NT2/D1 (cell line): ENCODE data around the gene SLC35F3.

ENCODE experiments used
- DNase-seq: peaks from one replicate; pipeline ENCODE4 v3.0.0-alpha.2; 2011; ENCODE audit warnings: low read depth, low spot score
- H3K27me3 ChIP-seq: 2 replicates; pipeline ENCODE4 v1.6.0; 2011; ENCODE audit warnings: mild to moderate bottlenecking; ENCODE audit not compliant: insufficient read length, insufficient read depth
- H3K36me3 ChIP-seq: 2 replicates; pipeline ENCODE4 v1.6.1; 2011; ENCODE audit warnings: mild to moderate bottlenecking, low read length, mixed read lengths; ENCODE audit not compliant: insufficient read depth, insufficient read length
- H3K4me1 ChIP-seq: 2 replicates; pipeline ENCODE4 v1.5.1; 2011; ENCODE audit not compliant: insufficient read depth, insufficient read length
- H3K4me3 ChIP-seq: 2 replicates; pipeline ENCODE4 v1.5.1; 2011; ENCODE audit warnings: low read depth; ENCODE audit not compliant: insufficient read length
- H3K9ac ChIP-seq: 2 replicates; pipeline ENCODE4 v1.6.0; 2011; ENCODE audit warnings: low read depth; ENCODE audit not compliant: insufficient read length
- H3K9me3 ChIP-seq: 2 replicates; pipeline ENCODE4 v1.5.1; 2011; ENCODE audit warnings: mild to moderate bottlenecking, low read length; ENCODE audit not compliant: insufficient read depth
- SUZ12 ChIP-seq: IDR thresholded peaks from 2 replicates; pipeline ENCODE4 v1.6.1; 2011; ENCODE audit not compliant: insufficient read length, insufficient read depth; ENCODE audit errors: extremely low read depth
- YY1 ChIP-seq: IDR thresholded peaks from 2 replicates; pipeline ENCODE4 v1.6.1; 2011; ENCODE audit not compliant: insufficient read length, insufficient read depth
- ZNF274 ChIP-seq: IDR thresholded peaks from 2 replicates; pipeline ENCODE4 v1.6.1; 2011; ENCODE audit warnings: mild to moderate bottlenecking, low read depth, low read length

The SLC35F3 gene

GRCh38 chr1:234123867-234124266 lies 219.4 kb downstream of the SLC35F3 start:
- Histone ChIP-seq H3K4me3 (no peak overlapping the region), H3K9ac (no peak overlapping the region), H3K27me3 (no peaks in the 10 kb centered on the region), H3K4me1 (peaks cover 2% of the 10 kb centered on the region), H3K9me3 (no peaks in the 10 kb centered on the region), H3K36me3 (no peaks in the 10 kb centered on the region)
- DNase-seq, result no peak
- no peak for TF ChIP-seq ZNF274
- TF ChIP-seq YY1, result no peak
- TF ChIP-seq SUZ12, result no peak

- H3K4me3 ChIP-seq, result no peak overlapping the region
- H3K36me3 ChIP-seq, result no peaks in the 10 kb centered on the region
- H3K9ac ChIP-seq, result no peak overlapping the region
- H3K4me1 ChIP-seq, result peaks cover 2% of the 10 kb centered on the region
- H3K9me3 ChIP-seq, result no peaks in the 10 kb centered on the region
- DNase-seq, result peak; percentile 92
- TF ChIP-seq SUZ12, result no peak
- TF ChIP-seq YY1, result no peak
- no peak for TF ChIP-seq ZNF274
- H3K27me3 ChIP-seq, result no peaks in the 10 kb centered on the region
Observed at GRCh38 chr1:234125283-234125682, 220.8 kb downstream of the SLC35F3 start.

GRCh38 chr1:234125714-234126113 lies 221.2 kb downstream of the SLC35F3 start:
- no peaks in the 10 kb centered on the region for H3K9me3 ChIP-seq
- no peak for DNase-seq
- no peak overlapping the region for H3K9ac ChIP-seq
- H3K4me1 ChIP-seq, result peaks cover 2% of the 10 kb centered on the region
- no peak overlapping the region for H3K4me3 ChIP-seq
- no peaks in the 10 kb centered on the region for H3K36me3 ChIP-seq
- TF ChIP-seq SUZ12 (no peak), ZNF274 (no peak), YY1 (no peak)
- H3K27me3 ChIP-seq, result no peaks in the 10 kb centered on the region

- no peaks in the 10 kb centered on the region for H3K36me3 ChIP-seq
- H3K4me3 ChIP-seq, result no peak overlapping the region
- H3K9ac ChIP-seq, result no peak overlapping the region
- H3K27me3 ChIP-seq, result no peaks in the 10 kb centered on the region
- TF ChIP-seq ZNF274, result no peak
- TF ChIP-seq YY1, result no peak
- no peak for TF ChIP-seq SUZ12
- no peaks in the 10 kb centered on the region for H3K9me3 ChIP-seq
- DNase-seq, result no peak
- peaks cover 2% of the 10 kb centered on the region for H3K4me1 ChIP-seq
Observed at GRCh38 chr1:234127026-234127671, 222.7 kb downstream of the SLC35F3 start.

GRCh38 chr1:234132795-234133194 lies 228.3 kb downstream of the SLC35F3 start:
- Histone ChIP-seq H3K4me1 (no peaks in the 10 kb centered on the region), H3K9ac (no peak overlapping the region), H3K36me3 (no peaks in the 10 kb centered on the region), H3K27me3 (no peaks in the 10 kb centered on the region), H3K9me3 (no peaks in the 10 kb centered on the region), H3K4me3 (no peak overlapping the region)
- DNase-seq, result no peak
- no peak for TF ChIP-seq ZNF274

- Histone ChIP-seq H3K4me3 (no peak overlapping the region), H3K4me1 (no peaks in the 10 kb centered on the region), H3K9ac (no peak overlapping the region), H3K9me3 (no peaks in the 10 kb centered on the region), H3K36me3 (no peaks in the 10 kb centered on the region), H3K27me3 (no peaks in the 10 kb centered on the region)
- TF ChIP-seq YY1, result no peak
- no peak for TF ChIP-seq SUZ12
- TF ChIP-seq ZNF274, result no peak
- no peak for DNase-seq
Observed at GRCh38 chr1:234134878-234135277, 230.4 kb downstream of the SLC35F3 start.

DNA sequence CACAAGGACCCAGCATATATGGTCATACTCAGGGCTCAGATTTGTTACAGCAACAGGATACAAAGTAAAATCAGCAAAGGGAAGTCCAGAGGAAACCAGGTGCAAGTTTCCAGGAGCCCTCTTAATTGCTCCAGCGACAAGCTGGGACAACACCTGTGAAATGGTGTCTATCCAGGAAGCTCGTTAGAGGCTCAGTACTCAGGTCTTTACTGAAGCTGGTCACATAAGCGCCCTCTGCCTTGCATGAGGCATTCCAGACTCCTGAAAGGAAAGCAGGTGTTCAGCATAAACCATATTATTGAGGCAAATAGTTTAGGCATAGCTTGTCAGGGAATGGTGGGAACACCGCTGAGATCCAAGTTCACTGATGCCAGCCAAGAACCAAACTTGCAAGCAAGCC lies 231.0 kb downstream of the SLC35F3 start:
- DNase-seq, result no peak
- H3K36me3 ChIP-seq, result no peaks in the 10 kb centered on the region
- no peaks in the 10 kb centered on the region for H3K9me3 ChIP-seq
- no peak overlapping the region for H3K4me3 ChIP-seq
- H3K27me3 ChIP-seq, result no peaks in the 10 kb centered on the region
- no peaks in the 10 kb centered on the region for H3K4me1 ChIP-seq
- TF ChIP-seq YY1 (no peak), ZNF274 (no peak), SUZ12 (no peak)
- H3K9ac ChIP-seq, result no peak overlapping the region

- no peak for TF ChIP-seq SUZ12
- Histone ChIP-seq H3K36me3 (no peaks in the 10 kb centered on the region), H3K4me3 (no peak overlapping the region), H3K9ac (no peak overlapping the region), H3K27me3 (no peaks in the 10 kb centered on the region), H3K9me3 (no peaks in the 10 kb centered on the region), H3K4me1 (no peaks in the 10 kb centered on the region)
- DNase-seq, result no peak
Observed at GRCh38 chr1:234136073-234136472, 231.6 kb downstream of the SLC35F3 start.
